ENCODE results near the gene RUVBL2.

RUVBL2 gene

GRCh38 chr19:48964205-48965039, 29.3 kb upstream of the RUVBL2 start:
- DNase-seq (ENCODE audit: low spot score), result no peak

GRCh38 chr19:48965040-48965805, 28.5 kb upstream of the RUVBL2 start, which contains the start of gene FTL:
Gene FTL (plus strand): TSS chr19:48965309. CDS start chr19:48965508, 199 bp downstream.
- DNase-seq (ENCODE audit: low spot score), result peak; percentile 97

- peak; percentile 83 for DNase-seq (ENCODE audit: low spot score)
These were observed 27.7 kb upstream of the RUVBL2 start for GRCh38 chr19:48965806-48966540.

DNA sequence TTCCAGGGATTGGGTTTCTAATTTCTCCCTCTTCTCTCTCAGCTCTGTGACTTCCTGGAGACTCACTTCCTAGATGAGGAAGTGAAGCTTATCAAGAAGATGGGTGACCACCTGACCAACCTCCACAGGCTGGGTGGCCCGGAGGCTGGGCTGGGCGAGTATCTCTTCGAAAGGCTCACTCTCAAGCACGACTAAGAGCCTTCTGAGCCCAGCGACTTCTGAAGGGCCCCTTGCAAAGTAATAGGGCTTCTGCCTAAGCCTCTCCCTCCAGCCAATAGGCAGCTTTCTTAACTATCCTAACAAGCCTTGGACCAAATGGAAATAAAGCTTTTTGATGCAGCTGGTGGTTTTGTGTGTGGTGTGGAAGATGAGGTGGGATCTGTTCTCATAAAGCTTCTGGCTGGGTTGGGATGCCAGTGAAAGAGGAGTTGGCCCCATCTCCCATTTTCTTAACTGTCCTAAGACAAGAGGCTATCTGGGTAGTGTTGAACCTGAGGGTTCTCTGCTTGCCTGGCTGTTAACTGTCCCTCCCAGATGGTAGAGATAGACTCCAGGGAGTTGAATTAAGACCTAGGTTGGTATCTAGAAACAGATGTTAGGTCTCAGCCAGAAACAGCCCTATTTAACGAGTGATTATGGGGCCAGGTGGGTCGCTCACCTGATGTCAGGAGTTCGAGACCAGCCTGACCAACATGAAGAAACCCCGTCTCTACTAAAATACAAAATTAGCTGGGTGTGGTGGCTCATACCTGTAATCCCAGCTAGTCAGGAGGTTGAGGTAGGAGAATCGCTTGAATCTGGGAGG, 26.9 kb upstream of the RUVBL2 start:
- no peak for DNase-seq (ENCODE audit: low spot score)

DNA sequence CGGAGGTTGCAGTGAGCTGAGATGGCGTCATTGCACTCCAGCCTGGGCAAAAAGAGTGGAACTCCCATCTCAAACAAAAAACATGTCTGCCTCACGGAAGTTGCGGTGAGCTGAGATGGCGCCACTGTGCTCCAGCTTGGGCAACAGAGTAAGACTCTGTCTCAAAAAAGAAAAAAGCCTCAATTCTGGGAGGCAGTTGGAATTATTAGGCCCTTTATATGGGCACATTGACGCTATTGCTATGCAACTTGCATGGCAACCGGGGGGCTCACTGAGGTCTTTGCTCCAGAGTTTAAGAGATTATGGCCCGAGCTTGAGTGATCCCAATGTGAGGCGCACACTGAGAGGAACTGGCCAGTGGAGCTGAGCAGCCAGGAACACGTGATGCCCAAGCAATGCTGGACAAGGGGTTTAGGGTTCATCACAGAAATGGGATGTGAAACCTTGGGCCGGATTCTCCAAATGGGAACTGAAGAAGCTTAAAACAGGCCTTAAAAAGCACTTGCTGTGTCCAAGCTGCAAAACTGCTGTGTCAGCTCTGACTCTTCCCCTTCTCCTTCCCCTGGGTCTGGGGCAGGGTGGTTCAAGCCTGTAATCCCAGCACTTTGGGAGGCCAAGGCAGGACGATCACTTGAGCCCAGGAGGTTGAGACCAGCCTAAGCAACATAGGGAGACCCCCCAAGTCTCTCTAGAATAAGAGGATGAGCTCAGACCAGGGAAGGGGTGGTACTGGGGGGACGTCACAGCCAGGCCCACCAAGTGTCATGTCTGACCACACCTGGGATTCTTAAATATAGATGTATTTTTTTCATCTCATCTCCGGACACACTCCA, 26.1 kb upstream of the RUVBL2 start:
- no peak for DNase-seq (ENCODE audit: low spot score)

DNA sequence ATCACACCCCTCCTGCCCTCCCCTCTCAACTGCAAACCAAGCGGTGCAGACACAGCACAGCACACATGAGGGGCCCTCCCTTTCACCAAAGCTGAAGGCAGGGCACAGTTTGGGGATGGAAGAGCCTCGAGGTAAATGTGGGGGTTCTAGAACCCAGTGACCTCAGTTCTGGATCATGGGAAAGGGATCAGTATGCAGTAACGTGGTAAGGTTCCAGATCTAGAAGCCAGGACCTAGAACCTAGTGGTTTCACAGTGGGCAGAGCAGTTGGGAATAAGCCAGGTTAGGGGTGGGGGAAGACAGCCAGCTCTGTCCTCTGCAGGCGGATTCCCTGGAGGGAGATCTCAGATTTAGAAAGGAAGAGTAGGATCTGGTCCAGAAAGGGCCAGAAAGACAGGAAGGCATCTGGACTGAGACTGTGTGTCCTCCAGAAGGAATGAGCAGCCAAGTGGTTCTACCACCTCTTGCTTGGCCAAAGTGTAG, 25.5 kb upstream of the RUVBL2 start:
- DNase-seq (ENCODE audit: low spot score), result no peak

GRCh38 chr19:48968813-48969218, 24.9 kb upstream of the RUVBL2 start:
- no peak for DNase-seq (ENCODE audit: low spot score)

- DNase-seq (ENCODE audit: low spot score), result no peak
These were observed 24.2 kb upstream of the RUVBL2 start for GRCh38 chr19:48969276-48970138.

GRCh38 chr19:48970139-48970766, 23.4 kb upstream of the RUVBL2 start:
- no peak for DNase-seq (ENCODE audit: low spot score)

DNA sequence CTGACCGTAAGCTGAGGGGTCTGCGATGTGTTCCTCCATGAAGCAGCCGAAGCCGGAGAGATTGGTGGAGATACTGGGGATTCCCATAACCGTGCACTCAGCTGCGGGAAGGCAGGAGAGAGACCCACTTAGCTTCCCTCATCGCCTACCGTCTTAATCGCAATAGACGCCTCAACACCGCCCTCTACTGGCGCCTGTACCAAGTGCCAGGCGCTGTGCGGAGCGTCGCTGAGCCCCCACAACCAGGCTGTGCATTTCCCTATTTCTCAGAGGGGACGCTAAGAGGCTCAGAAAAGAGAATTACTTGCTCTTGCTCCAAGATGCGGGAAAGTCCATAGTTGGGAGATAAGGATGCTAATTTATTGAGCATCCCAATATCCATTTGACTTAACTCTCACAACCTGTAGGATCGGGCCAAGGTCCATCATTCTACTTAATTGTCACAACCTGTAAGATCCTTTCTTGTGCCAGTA, 22.7 kb upstream of the RUVBL2 start:
- peak; percentile 84 for DNase-seq (ENCODE audit: low spot score)

DNA sequence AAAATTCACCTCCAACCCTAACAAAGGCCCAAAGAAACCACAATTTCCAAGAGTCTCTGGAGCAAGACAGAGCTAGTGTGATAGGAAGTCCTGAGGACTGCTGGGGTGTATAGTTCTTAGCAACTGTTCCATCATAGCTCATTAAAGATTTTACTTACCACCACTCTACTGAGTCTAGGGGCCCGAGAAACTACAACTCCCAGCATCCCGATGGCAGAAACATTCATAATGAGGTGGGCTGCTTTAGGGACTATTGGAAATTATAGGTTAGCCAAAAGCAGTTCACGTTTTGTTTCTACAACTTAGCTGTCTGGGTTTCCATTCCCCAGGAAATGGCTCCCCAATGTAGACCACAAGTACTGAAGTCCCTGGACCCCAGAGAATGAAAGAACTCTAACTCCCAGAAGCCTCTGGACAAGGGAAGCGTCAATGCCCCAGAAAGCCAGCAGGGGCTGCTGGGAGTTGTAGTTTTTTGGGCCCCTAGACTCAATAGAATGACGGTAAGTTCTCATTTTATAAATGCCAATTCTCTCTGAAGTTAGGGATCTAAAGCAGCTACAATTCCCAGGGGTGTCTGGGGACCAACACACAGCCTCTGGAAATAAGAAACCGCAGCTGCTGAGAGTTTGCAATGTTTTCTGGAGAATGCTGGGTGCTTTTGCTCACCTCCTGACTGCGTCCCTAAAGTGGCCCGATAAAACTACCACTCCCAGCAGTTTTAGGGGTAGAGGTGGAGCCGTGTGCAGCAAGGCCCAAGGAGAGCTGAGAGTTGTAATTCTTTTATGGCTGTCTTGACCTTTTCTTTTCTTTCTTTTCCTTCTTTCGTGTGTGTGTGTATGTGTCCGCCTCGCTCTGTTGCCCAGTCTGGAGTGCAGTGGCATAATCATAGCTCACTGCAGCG, 17.5 kb upstream of the RUVBL2 start:
- DNase-seq (ENCODE audit: low spot score), result peak; percentile 60

- no peak for DNase-seq (ENCODE audit: low spot score)
These were observed 16.6 kb upstream of the RUVBL2 start for GRCh38 chr19:48977061-48977460.

DNA sequence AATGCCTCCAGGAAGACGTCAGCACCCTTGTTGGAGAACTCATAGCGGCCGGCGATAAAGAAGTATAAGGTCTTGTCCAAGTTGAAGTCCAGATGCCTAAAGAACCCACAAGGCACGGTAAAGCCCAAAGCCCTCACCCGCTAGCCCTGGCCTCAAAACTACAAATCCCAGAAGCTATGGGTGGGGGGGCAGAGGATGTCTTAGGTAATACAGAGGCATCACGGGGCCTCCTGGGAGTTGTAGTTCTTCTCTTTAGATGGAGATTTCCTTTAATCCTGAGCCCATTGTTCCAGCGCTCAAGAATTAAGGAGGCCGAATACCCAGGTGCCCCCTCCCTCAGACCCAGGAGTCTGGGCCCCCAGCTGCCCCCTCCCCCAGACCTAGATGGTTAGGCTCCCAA, 11.4 kb upstream of the RUVBL2 start:
- no peak for DNase-seq (ENCODE audit: low spot score)

GRCh38 chr19:48985711-48986110, 8.0 kb upstream of the RUVBL2 start:
- no peak for DNase-seq (ENCODE audit: low spot score)

DNA sequence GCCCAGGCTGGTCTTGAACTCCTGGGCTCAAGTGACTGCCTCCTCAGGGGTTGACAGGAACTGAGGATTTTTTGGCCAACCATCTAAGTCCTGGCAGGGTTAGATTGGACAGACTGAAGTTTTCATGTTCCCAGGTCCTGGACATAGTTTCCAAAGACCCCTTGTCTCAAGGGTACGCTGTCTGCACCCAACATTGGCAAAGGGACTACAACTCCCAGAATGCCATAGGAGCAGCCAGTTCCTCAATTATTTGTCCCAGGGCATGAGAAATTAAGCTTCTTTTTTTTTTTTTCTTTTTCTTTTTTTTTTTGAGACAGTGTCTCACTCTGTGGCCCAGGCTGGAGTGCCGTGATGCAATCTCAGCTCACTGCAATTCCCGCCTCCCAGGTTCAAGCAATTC, 7.5 kb upstream of the RUVBL2 start:
- no peak for DNase-seq (ENCODE audit: low spot score)

DNA sequence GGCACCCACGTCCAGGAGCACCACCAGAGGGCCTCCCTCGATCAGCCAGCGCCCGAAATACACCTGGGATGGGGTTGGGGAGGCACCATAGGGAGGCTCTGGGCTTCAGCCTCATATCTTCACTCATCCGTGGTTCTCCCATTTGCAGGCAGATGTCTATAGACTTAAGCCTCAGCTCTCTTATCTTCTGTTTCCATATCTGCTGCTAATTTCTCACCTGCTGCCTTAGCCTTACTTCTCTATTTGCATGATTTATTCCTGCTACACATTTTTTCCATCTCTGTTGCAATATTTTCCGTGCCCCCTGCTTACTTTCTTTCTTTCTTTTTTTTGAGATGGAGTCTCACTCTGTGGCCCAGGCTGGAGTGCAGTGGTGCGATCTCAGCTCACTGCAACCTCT, 6.4 kb upstream of the RUVBL2 start:
- no peak for DNase-seq (ENCODE audit: low spot score)

DNA sequence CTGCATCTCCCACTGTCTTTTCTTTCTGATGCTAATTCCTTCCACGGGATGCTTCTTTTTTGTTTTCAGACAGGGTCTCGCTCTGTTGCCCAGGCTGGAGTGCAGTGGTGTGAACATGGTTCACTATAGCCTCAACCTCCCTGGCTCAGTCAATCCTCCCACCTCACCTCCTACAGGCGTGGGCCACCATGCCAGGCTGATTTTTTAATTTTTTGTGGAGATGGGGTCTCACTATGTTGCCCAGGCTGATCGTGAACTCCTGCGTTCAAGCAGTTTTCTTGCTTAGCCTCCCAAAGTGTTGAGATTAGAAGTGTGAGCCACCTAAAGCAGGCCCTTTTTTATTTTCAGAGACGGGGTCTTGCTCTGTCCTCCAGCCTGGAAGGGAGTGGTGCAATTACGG, 5.4 kb upstream of the RUVBL2 start:
- no peak for DNase-seq (ENCODE audit: low spot score)

DNA sequence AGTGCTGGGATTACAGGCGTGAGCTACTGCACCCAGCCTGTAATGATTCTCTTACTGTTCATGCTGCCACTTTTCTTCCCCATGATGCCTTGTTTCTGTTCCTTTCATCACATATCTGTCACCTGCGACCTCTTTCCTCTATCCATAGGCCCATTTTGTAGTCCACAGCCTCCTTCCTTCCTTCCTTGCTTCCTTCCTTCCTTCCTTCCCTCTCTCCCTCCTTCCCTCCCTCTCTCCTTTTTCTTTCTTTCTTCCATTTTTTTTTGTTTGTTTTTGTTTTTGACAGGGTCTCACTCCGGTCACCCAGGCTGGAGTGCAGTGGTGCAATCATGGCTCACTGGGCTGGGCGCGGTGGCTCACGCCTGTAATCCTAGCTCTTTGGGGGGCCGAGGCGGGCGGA, 4.8 kb upstream of the RUVBL2 start:
- DNase-seq (ENCODE audit: low spot score), result no peak
